NOMO-1 (cell line): ENCODE measurements around the gene SLC27A6.
A peak's percentile ranks its signal among the peaks of the same experiment; 100 is the strongest.
"Not testable (repeated sequence)": the region's sequence is repeated elsewhere in the genome, so short reads cannot be mapped to it uniquely, and the experiment has no call there.

Source experiments
- DNase-seq, 2 experiments: peaks; one replicate each; lab custom pipeline; 2025; ENCODE audit not compliant: unreplicated experiment in 2 of 2; lab: John Stamatoyannopoulos, UW

SLC27A6 gene, protein sequence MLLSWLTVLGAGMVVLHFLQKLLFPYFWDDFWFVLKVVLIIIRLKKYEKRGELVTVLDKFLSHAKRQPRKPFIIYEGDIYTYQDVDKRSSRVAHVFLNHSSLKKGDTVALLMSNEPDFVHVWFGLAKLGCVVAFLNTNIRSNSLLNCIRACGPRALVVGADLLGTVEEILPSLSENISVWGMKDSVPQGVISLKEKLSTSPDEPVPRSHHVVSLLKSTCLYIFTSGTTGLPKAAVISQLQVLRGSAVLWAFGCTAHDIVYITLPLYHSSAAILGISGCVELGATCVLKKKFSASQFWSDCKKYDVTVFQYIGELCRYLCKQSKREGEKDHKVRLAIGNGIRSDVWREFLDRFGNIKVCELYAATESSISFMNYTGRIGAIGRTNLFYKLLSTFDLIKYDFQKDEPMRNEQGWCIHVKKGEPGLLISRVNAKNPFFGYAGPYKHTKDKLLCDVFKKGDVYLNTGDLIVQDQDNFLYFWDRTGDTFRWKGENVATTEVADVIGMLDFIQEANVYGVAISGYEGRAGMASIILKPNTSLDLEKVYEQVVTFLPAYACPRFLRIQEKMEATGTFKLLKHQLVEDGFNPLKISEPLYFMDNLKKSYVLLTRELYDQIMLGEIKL

DNA sequence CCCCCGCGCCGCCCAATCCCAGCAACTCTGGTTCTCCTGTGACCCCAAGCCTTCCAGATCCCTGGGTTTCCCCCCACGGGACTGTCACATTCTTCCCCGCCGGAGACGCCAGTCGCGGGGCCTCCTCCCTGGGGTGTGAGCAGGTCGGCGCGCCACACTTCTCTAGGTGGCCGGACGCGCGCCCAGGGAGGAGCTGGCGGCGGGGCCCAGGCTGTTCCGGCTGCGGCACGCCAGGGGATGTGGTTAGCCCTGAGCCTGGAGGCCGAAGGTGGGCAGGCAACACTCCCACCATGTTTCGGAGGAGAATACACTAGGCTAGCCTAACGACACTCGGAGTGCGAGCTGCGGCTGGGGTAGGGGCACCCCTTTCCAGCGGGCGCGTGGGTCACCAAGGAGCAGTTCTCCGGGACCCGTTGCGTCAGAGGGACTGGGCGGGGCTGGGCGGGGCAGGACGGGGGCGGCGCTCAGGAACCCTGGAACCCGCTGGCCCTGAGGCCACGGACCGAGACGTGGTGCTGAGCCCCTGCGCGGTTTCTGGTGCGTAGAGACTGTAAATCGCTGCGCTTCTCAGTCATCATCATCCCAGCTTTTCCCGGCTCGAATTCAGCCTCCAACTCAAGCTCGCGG is at the start of gene SLC27A6:
SLC27A6 (plus strand) TSS at position 478 of the 627 bp plus-strand sequence. CDS start 650 bp downstream, outside the sequence.
- no peak for DNase-seq

GRCh38 chr5:128919542-128919941 is 45.7 kb upstream of the SLC27A6 start:
- no peak for DNase-seq

GRCh38 chr5:128920345-128921215 is 44.7 kb upstream of the SLC27A6 start:
- no peak for DNase-seq

DNA sequence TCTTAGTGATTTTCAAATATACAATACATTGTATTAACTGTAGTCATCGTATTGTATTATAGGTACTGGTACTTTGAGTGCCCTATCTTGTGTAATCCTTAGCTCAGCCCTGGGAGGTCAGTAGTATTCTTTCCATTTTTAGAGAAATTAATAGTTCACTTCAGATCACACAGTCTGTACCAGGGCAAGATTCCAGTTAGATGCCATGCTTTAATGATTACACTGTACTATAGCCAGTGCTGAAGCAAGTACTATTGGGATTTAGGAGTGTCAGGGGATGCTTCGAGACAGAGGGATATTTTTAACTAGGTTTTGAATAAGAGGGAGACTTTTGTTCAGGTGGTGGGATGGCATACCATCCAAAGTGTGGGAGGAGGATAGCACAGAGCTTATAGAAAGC is 41.0 kb upstream of the SLC27A6 start:
- no peak for DNase-seq

- DNase-seq = no peak
These were observed 39.3 kb upstream of the SLC27A6 start for GRCh38 chr5:128925973-128926372.

- DNase-seq = peak; percentile 58 to 85
These were observed 37.6 kb upstream of the SLC27A6 start for GRCh38 chr5:128927644-128928043.

DNA sequence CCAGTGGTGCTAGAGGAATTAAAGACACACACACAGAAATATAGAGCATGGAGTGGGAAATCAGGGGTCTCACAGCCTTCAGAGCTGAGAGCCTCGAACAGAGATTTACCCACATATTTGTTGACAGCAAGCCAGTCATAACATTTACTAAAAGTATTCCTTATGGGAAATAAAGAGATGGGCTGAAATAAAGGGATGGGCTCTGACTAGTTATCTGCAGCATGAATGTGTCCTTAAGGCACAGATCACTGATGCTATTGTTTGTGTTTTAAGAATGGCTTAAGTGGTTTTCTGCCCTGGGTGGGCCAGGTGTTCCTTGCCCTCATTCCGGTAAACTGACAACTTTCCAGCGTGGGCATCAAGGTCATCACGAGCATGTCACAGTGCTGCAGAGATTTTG is 33.1 kb upstream of the SLC27A6 start:
- DNase-seq = not testable (repeated sequence)

GRCh38 chr5:128943100-128943499 is 22.2 kb upstream of the SLC27A6 start:
- not testable (repeated sequence) for DNase-seq

- no peak for DNase-seq
These were observed 15.3 kb upstream of the SLC27A6 start for GRCh38 chr5:128949847-128950546.

DNA sequence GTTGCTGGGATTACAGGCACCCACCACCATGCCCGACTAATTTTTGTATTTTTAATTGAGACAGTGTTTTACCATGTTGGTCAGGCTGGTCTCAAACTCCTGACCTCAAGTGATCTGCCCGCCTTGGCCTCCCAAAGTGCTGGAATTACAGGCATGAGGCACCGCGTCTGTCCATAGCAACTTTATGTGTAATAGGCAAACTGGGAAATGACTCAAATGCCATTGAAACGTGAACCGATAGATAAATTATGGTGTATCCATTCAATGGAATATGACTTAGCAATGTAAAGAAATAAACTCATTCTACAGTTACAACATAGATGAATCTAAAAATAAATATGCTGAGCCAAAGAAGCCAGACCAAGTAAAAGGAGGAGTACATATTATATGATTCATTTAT is 14.0 kb upstream of the SLC27A6 start:
- DNase-seq = not testable (repeated sequence)

- no peak for DNase-seq
These were observed 9.1 kb upstream of the SLC27A6 start for GRCh38 chr5:128956164-128956563.

- DNase-seq = no peak
These were observed 3.1 kb upstream of the SLC27A6 start for GRCh38 chr5:128962211-128962610.

DNA sequence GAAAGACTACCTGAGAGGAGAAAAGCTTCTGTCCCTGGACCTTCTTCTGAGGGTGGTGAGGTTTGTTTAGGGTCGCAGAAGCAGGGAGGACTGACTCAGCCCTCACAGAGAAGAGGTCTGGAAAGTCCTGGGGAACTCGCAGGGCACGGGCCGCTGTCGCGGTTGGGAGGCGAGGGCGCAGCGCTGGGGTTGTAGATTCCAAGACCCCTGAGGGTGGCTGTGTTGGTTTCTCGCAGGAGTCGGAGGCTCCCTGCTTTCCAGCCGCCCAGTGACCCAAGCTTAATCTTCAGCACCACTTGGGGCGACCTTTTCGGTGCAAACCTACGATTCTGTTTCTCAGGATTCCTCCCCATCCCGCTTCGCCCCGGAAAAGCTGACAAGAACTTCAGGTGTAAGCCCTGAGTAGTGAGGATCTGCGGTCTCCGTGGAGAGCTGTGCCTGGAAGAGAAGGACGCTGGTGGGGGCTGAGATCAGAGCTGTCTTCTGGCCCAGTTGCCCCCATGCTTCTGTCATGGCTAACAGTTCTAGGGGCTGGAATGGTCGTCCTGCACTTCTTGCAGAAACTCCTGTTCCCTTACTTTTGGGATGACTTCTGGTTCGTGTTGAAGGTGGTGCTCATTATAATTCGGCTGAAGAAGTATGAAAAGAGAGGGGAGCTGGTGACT is 482 bp downstream of the SLC27A6 start:
- DNase-seq = no peak

- DNase-seq = no peak
These were observed 1.1 kb downstream of the SLC27A6 start for GRCh38 chr5:128966375-128966774.

DNA sequence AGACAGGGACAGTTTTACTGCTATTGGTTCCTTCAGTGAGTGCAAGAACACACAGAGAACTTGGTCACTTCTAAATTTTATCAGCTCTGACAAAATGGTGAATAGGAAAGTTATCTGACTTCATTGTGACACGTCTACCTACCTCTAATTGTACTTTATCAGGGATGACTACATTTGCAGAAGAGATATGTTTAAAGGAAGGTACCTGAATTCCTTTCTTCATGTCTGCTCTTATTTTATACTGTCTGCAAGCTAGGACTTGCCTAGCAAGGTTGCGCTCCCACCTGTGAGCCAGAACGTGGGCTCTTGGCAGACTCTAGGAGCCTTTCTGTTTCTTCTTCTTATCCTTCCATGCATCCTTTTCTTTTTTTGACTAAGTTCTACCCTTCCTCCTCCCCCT is 1.6 kb downstream of the SLC27A6 start:
- DNase-seq = no peak

GRCh38 chr5:128973244-128973643 is 8.0 kb downstream of the SLC27A6 start:
- DNase-seq = no peak

DNA sequence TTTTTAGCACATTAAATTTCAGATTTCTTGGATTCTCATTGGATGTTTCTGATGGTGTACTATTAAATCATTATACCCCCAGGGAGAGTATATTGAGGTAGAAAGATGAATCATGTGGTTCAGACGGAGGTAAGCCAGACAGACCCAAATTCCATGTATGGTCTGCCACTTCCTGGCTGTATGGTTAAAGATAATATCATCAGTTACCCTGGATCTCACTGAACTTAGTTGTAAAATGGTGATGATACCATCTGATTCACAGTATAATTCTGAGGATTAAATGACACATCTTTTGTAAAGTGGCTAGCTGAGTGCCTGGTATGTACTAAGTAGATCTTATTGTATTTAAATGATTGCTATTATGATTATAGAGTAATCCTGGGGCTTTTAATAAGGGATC is 9.3 kb downstream of the SLC27A6 start:
- no peak for DNase-seq

GRCh38 chr5:128979761-128980160 is 14.5 kb downstream of the SLC27A6 start:
- DNase-seq = no peak

DNA sequence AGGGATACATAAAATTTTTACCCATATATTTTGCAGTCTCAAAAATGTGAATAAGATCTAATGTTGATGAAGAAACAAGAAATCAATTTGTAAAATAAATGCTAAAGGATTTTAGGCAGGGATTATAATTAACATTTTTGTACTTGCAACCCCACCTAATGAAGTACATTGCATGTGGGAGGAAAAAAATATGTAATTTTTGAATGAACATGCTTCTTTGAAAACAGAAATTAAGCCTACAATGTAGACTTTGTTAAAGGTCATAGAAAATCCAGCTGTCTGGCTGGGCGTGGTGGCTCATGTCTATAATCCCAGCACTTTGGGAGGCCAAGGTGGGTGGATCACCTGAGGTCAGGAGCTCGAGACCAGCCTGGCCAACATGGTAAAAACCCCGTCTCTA is 15.6 kb downstream of the SLC27A6 start:
- no peak for DNase-seq

DNA sequence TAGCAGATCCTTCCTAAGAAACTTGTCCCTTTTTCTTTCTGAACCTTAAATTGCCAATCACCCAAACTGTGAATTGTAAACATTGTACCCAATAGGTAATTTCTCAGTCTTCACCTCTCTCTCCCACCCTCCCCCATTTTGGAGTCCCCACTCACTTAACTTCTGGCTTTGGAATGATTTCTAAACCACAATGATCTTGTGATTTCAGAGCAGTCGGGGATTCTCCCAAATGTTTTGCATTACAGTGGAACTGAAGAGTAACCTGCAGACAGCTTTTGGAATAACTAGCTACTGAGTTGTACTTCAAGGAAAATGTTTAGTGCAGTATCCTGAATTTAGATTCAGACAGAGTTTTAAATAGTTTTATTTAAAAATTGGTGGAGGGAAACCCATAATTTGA is 19.2 kb downstream of the SLC27A6 start:
- no peak for DNase-seq
